H54 (cell line): ENCODE measurements around the gene SLC44A5.
"Not testable (repeated sequence)": the region's sequence is repeated elsewhere in the genome, so short reads cannot be mapped to it uniquely, and the experiment has no call there.

Source experiments
- DNase-seq: peaks from one replicate; pipeline ENCODE4 v3.0.0; 2011; ENCODE audit warnings: low spot score, mixed read lengths; ENCODE audit not compliant: insufficient read length
- FAIRE-seq: peaks from 3 replicates; lab custom pipeline; 2011; peaks lifted over from hg19 to GRCh38; lab: Jason Lieb, UNC
- POLR2A ChIP-seq: IDR thresholded peaks from 2 replicates; pipeline ENCODE4 v1.6.1; 2011; ENCODE audit warnings: low read depth, mild to moderate bottlenecking, low read length

The SLC44A5 gene

DNA sequence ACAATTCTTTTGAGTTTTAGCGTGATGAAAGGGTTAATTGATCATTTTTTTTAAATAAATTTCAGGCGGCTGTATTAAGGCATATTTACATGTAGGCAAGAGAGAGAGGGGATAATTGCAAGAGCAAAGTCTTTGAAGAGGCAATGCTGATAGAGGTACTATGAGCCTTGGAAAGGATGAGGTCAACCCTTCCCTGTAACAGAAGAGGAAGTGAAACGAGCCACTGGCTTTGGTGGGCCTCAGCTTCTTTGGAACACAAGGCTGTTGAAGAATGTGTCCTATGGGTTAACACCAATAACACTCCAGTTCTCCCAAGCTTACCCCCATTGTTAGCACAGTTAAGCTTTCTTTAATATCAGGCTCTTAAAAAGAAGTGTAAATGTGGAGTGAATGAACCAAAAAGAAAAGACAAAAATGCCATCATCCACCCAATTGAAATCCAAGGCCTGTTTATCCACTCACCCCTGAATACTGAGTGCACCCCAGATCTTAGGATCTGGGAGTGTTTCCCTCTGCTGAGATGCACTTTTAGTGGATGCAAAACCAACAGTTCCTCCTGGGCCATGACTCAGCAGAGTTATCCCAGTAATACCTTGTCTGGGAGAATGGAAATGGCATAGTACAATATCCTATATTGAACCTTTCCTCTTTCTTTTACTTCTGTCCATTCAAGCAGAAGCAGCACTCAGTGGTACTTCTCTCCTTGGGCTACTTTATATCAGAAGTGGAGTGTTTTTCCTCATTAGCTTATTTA lies 216.4 kb downstream of the SLC44A5 start:
- no peak for FAIRE-seq
- no peak for TF ChIP-seq POLR2A
- no peak for DNase-seq

DNA sequence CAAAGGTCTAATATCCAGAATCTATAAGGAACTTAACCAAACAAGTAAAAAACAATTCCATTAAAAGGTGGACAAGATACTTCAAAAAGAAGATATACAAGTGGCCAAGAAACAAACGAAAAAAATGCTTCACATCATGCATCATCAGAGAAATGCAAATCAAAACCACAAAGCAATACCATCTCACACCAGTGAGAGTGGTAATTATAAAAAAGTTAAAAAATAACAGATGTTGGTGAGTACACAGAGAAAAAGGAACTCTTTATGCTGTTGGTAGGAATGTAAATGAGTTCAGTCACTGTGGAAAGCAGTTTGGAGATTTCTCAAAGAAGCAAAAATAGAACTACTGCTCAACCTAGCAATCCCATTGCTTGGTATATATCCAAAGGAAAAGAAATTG lies 218.6 kb downstream of the SLC44A5 start:
- FAIRE-seq = no peak
- DNase-seq = no peak
- TF ChIP-seq POLR2A = no peak

DNA sequence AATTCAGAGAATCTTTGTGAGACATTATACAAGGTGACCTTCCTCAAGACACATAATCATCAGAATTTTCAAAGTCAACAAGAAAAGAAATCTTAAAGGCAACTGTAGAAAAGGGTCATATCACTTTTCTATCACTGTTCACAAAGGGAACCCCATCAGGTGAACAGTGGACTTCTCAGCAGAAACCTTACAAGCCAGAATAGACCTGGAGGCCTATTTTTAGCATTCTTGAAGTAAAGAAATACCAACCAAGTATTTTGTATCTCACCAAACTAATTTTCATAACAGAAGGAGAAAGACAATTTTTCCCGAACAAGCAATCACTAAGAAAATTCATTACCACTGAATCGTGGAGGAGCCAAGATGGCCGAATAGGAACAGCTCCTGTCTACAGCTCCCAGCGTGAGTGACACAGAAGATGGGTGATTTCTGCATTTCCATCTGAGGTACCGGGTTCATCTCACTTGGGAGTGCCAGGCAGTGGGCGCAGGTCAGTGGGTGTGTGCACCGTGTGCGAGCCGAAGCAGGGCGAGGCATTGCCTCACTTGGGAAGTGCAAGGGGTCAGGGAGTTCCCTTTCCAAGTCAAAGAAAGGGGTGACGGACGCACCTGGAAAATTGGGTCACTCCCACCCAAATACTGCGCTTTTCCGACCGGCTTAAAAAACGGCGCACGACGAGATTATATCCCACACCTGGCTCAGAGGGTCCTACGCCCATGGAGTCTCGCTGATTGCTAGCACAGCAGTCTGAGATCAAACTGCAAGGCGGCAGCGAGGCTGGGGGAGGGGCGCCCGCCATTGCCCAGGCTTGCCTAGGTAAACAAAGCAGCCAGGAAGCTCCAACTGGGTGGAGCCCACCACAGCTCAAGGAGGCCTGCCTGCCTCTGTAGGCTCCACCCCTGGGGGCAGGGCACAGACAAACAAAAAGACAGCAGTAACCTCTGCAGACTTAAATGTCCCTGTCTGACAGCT lies 235.2 kb downstream of the SLC44A5 start:
- not testable (repeated sequence) for FAIRE-seq, DNase-seq

DNA sequence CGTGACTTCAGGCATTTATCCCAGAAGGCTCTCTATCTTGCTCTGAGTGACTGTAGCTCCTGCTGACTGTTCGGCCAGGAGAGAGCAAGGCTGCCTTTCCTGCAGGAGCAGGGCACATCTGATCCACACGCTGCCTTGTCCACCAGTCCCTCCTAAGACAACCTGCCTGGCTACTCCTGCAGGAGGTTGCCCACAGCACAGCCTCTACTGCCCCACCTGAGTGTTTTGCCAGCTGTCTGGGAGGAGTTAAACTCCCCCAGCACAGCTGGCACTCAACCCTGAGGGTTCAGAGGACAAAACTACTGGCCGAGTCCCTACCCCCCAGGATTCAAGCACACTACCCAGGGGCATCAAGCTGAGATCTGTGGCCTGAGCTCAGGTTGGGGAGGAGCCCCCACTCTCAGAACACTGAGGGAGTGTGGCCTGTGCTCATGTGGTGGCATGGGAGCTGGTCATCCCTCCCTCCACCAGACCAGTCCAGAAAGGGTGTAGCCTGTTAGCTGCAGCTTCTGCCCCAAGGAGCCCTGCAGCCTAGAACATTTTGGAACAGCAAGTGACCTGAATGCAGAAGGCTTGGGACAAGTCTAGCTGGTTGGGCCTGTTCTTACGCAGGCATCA lies 237.3 kb downstream of the SLC44A5 start:
- TF ChIP-seq POLR2A = no peak
- no peak for FAIRE-seq

DNA sequence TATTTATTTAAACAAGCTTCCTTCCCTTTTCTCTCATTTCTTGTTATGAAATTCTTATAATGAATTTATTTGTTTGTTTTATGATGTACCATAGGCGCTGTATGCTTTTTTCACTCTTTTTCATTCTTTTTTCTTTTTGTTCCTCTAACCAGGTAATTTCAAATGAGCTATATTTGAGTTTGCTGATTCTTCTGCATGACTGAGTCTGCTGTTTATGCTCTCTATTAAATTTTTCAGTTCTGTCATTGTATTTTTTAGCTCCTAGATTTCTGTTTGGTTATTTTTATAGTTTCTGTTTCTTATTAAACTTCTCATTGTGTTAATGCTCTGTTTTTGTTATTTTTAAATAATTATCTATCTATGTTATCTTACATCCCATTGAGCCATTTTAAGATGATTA lies 244.3 kb downstream of the SLC44A5 start:
- TF ChIP-seq POLR2A = no peak
- FAIRE-seq = no peak
- DNase-seq = no peak

More for the DNA sequence above, 237.3 kb downstream of the SLC44A5 start:
- DNase-seq = no peak

DNA sequence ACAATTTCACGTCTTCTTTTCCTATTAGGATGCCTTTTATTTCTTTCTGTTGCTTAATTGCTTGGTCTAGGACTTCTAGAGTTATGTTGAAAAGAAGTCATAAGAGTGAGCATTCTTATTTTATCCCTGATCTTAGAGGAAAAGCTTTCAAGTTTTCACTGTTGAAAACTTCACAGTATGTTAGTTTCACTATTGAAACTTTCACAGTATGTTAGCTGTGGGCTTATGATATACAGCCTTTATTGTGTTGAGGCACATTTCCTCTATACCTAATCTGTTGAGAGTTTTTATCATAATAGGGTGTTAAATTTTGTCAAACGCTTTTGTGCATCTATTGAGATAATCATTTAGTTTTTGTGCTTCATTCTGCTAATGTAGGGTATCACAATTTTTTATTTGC lies 249.7 kb downstream of the SLC44A5 start:
- FAIRE-seq (no peak), DNase-seq (no peak)
- TF ChIP-seq POLR2A = no peak

DNA sequence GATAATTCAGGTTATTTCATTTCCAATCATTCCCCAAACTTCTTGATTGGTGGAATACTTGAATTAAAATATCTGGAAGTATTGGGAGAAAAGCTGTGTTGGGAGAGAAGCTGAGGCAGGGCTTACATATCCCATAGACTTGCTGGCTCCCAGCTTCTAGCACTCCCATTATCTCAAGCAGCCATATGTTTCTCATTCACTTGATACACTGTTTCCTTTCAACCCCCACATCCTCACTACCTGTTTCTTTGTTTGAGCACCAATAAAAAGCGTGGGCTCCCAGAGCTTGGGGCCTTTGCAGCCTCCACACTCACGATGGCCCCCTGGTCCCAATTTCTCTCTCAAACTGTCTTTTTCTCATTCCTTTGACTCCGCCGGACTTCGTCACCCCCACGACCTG lies 256.6 kb downstream of the SLC44A5 start:
- FAIRE-seq, DNase-seq: not testable (repeated sequence)

DNA sequence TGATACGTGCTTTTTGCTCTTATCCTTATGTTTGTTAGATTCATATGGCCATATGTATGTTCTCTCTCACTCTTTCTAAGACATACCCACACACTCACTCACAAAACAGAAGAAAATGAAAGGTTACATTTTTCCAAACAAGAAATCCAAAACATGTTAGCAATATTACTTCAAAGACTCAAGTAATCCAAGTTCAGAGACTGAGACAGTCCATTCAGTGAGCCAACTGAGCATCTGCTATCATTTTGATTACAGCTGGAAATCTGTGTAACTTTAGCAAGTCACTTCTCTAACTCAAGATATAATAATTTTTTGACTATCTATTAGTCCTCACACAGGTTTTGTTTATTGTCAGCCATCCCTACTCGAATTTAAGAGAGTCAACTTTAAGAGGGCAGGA lies 257.9 kb downstream of the SLC44A5 start:
- TF ChIP-seq POLR2A = no peak
- FAIRE-seq (no peak), DNase-seq (no peak)

DNA sequence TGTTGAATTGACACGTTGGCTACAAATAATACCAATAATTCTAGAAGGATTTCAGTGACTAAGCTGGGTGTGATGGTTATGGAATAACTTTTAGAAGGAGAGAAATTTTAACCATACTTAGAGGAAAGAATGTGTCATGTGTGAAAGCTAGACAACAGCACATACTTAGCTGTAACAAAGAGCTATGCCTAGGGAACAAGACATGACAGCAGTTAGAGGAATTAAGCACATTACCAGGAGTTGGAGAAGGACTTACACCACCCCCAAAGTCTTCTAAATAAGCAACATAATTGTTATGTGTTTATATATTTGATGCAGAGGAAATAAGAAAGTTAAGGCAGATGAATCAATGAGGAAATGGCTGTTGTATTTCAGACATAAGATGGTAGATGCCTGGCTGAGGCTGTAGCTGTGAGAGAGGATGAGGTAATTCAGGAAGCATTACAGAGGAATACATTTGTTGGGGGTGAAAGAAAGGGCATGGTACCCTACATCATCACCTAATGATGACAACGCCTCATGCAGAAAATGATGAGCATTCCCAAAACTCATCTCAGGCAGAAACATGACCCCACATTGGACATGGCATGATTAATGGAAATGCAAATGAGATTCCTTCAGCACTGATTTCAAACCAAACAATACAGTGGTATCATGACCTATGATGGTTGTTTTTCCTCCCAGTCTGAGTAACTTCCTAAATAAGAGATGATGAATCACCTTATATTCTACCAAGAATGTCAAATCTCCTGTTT lies 265.2 kb downstream of the SLC44A5 start:
- FAIRE-seq = peak; percentile 53
- DNase-seq = no peak
- no peak for TF ChIP-seq POLR2A

DNA sequence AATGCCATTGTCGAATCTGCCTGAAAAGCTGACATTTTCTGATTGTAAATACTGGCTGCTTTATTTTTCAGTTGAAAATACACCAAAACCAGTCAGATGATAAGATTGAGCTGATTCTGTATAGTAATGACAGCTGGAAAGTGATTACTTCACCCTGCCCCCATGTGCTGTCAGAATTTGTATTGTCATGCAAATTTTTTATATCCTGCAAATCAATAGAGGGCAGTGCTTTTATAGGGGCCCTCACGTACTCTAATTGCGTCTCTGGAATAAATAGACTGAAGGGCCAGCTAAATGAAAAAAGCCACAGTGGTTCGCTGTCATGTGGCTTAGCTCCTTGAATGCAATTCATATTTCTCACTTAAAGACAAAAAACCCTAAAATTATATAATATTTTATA lies 268.1 kb downstream of the SLC44A5 start:
- no peak for TF ChIP-seq POLR2A
- FAIRE-seq = no peak

DNA sequence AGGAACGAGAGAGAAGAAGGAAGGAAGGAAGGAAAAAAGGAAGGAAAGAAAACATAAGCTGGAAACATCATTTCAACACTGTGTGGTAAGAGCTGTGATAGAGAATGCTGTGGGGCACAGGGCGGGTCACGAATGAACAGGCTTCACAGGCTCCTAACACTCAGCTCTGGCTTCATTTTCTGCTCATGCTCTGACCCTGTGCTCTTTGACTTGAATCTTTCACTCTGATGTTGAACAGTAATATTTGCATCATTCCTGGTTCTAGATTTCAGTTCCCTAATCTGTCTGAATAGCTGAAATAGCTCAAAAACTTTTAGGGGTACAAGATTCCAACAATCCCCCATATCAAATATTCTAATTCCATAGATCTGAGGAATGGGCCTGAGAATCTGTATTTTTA lies 269.4 kb downstream of the SLC44A5 start:
- TF ChIP-seq POLR2A = no peak
- no peak for FAIRE-seq

More for the DNA sequence above, 268.1 kb downstream of the SLC44A5 start:
- DNase-seq = no peak

DNA sequence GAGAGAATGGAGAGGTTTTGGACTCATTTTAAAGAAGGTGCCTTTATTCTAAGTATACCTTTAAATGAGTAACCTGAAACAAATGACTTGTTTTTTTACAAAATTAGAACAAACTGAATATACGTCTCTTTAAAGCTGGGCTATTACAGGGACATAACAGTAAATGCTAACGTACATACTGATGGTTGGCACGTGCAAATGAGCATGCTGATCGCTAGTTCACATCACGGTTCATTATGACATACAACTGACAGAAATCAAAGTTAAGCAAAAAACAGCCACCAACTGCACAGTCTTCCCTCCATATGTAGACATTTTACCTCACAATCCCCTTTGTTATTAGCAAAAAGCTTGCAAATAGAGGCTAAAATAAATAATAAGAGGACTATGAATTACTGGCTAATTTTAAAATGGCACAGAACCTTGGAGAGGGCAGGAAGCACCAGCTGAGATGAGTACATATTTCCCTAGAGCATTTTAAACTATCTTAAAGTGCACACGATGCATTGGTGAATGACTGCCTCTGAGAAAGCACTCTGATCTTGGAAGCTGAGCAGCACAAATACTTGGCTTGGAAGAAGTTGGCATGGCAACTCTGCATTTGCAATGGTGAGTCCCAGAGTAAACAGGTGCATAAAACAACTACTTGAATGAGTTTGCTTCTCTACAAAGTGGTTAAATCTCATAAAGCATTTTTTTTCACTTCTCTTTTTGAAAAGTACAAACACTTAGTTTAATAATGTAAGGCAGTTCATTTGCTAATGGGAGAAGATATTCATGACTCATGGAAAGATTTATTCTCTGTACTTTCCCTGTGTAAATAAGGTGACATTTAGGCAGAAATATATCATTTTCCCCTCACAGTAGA lies 272.1 kb downstream of the SLC44A5 start:
- TF ChIP-seq POLR2A = no peak
- DNase-seq (no peak), FAIRE-seq (no peak)

More for the DNA sequence above, 269.4 kb downstream of the SLC44A5 start:
- DNase-seq = no peak
